ENCODE results near the gene BACE1.
"Not testable (repeated sequence)": the region's sequence is repeated elsewhere in the genome, so short reads cannot be mapped to it uniquely, and the experiment has no call there.

DNA sequence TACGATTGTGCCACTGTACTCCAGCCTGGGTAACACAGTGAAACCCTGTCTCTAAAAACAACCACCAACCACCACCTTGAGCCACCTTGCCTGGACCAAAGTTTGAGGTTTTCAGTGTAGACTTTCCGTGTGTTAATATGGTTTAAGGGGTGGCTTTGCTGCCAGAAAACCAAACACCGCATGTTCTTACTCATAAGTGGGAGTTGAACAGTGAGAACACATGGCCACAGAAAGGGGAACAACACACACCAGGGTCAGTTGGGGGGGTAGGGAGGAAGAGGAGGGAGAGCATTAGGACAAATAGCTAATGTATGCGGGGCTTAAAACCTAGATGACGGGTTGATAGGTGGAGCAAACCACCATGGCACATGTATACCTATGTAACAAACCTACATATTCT is 43.9 kb downstream of the BACE1 start:
- TF ChIP-seq, protein P1, sequence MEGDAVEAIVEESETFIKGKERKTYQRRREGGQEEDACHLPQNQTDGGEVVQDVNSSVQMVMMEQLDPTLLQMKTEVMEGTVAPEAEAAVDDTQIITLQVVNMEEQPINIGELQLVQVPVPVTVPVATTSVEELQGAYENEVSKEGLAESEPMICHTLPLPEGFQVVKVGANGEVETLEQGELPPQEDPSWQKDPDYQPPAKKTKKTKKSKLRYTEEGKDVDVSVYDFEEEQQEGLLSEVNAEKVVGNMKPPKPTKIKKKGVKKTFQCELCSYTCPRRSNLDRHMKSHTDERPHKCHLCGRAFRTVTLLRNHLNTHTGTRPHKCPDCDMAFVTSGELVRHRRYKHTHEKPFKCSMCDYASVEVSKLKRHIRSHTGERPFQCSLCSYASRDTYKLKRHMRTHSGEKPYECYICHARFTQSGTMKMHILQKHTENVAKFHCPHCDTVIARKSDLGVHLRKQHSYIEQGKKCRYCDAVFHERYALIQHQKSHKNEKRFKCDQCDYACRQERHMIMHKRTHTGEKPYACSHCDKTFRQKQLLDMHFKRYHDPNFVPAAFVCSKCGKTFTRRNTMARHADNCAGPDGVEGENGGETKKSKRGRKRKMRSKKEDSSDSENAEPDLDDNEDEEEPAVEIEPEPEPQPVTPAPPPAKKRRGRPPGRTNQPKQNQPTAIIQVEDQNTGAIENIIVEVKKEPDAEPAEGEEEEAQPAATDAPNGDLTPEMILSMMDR (IDR thresholded peaks at IDR 0.05; ENCODE audit: low read depth, low read length, missing input control): not testable (repeated sequence)
- TF ChIP-seq, protein P2, sequence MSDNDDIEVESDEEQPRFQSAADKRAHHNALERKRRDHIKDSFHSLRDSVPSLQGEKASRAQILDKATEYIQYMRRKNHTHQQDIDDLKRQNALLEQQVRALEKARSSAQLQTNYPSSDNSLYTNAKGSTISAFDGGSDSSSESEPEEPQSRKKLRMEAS (IDR thresholded peaks at IDR 0.05): not testable (repeated sequence)
- TF ChIP-seq EGR1 (IDR thresholded peaks at IDR 0.05; ENCODE audit: low read depth in 2 of 2); RAD21 (IDR thresholded peaks at IDR 0.05); FOXA1 (IDR thresholded peaks at IDR 0.05); TAF1 (conservative IDR thresholded peaks at IDR 0.05); JUND (IDR thresholded peaks at IDR 0.05); SP1 (IDR thresholded peaks at IDR 0.05); NR2F2 (IDR thresholded peaks at IDR 0.05); YY1 (IDR thresholded peaks at IDR 0.05): not testable (repeated sequence)
- TF ChIP-seq, protein P3, sequence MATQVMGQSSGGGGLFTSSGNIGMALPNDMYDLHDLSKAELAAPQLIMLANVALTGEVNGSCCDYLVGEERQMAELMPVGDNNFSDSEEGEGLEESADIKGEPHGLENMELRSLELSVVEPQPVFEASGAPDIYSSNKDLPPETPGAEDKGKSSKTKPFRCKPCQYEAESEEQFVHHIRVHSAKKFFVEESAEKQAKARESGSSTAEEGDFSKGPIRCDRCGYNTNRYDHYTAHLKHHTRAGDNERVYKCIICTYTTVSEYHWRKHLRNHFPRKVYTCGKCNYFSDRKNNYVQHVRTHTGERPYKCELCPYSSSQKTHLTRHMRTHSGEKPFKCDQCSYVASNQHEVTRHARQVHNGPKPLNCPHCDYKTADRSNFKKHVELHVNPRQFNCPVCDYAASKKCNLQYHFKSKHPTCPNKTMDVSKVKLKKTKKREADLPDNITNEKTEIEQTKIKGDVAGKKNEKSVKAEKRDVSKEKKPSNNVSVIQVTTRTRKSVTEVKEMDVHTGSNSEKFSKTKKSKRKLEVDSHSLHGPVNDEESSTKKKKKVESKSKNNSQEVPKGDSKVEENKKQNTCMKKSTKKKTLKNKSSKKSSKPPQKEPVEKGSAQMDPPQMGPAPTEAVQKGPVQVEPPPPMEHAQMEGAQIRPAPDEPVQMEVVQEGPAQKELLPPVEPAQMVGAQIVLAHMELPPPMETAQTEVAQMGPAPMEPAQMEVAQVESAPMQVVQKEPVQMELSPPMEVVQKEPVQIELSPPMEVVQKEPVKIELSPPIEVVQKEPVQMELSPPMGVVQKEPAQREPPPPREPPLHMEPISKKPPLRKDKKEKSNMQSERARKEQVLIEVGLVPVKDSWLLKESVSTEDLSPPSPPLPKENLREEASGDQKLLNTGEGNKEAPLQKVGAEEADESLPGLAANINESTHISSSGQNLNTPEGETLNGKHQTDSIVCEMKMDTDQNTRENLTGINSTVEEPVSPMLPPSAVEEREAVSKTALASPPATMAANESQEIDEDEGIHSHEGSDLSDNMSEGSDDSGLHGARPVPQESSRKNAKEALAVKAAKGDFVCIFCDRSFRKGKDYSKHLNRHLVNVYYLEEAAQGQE (IDR thresholded peaks at IDR 0.05): not testable (repeated sequence)
- TF ChIP-seq, protein P4, sequence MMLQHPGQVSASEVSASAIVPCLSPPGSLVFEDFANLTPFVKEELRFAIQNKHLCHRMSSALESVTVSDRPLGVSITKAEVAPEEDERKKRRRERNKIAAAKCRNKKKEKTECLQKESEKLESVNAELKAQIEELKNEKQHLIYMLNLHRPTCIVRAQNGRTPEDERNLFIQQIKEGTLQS (IDR thresholded peaks at IDR 0.05): not testable (repeated sequence)
